PC-3 (cell line): Measurements from ENCODE around the gene CEP95. TPM values are rescaled to one million over a fixed set of nuclear protein-coding genes. Genes with fewer than 3 reads are reported as not detected.
A peak's percentile ranks its signal among the peaks of the same experiment; 100 is the strongest.

Source experiments
- ATAC-seq: fragments of 200-7000 bp; cut with Tn5 transposase; 2 replicates; pipeline ENCODE4 v1.9.1; 2020; ENCODE audit warnings: mild to moderate bottlenecking, moderate library complexity
- BruUV-seq: library from RNA; stranded (reverse); fragments of 400-500 nt; replicated peaks from 2 replicates; lab custom pipeline; 2021; lab: Mats Ljungman, UMichigan
- CTCF ChIA-PET: fragments of 300-600 bp; sonication (Branson Sonifier 250); formaldehyde crosslinking; loops from one replicate; lab custom pipeline; 2022; ENCODE audit warnings: antibody characterized with exemption; lab: Charles Lee
- POLR2A ChIA-PET: fragments of 300-600 bp; sonication (Branson Sonifier 250); formaldehyde crosslinking; loops from one replicate; lab custom pipeline; 2022; ENCODE audit warnings: antibody characterized with exemption; ENCODE audit not compliant: unreplicated experiment; lab: Charles Lee
- DNase-seq: peaks from one replicate; pipeline ENCODE4 v3.0.0-alpha.2; 2015
- H2AFZ ChIP-seq: fragments of 300-600 bp; sonication (generic); 2 replicates; pipeline ENCODE4 v1.6.0; 2016; ENCODE audit warnings: antibody characterized with exemption, low read length
- H3F3A ChIP-seq: fragments of 300-600 bp; sonication (generic); one replicate; pipeline ENCODE4 v1.6.0; 2017; ENCODE audit warnings: antibody characterized with exemption, low read length, control low read depth, mild to moderate bottlenecking; ENCODE audit not compliant: unreplicated experiment
- H3K27ac ChIP-seq: fragments of 300-600 bp; sonication (generic); 2 replicates; pipeline ENCODE4 v1.5.1; 2016; ENCODE audit warnings: mild to moderate bottlenecking, low read length
- H3K27me3 ChIP-seq: fragments of 300-600 bp; sonication (generic); 2 replicates; pipeline ENCODE4 v1.6.1; 2016; ENCODE audit warnings: low read length, mixed read lengths
- H3K36me3 ChIP-seq: fragments of 300-600 bp; sonication (generic); 2 replicates; pipeline ENCODE4 v1.6.1; 2016; ENCODE audit warnings: low read depth, mixed run types, low read length, mixed read lengths
- H3K4me1 ChIP-seq: fragments of 300-600 bp; sonication (generic); 2 replicates; pipeline ENCODE4 v1.5.1; 2016; ENCODE audit warnings: low read length; ENCODE audit not compliant: insufficient read depth
- H3K4me2 ChIP-seq: fragments of 300-600 bp; sonication (generic); 2 replicates; pipeline ENCODE4 v1.6.0; 2016; ENCODE audit warnings: low read length
- H3K4me3 ChIP-seq: fragments of 300-600 bp; sonication (generic); 2 replicates; pipeline ENCODE4 v1.5.1; 2016; ENCODE audit warnings: mild to moderate bottlenecking, low read length, mixed read lengths
- H3K79me2 ChIP-seq: fragments of 300-600 bp; sonication (generic); 2 replicates; pipeline ENCODE4 v1.6.1; 2017; ENCODE audit warnings: low read length, mixed read lengths
- H3K9ac ChIP-seq: fragments of 300-600 bp; sonication (generic); 2 replicates; pipeline ENCODE4 v1.6.0; 2016; ENCODE audit warnings: mild to moderate bottlenecking, low read length
- H3K9me2 ChIP-seq: fragments of 300-600 bp; sonication (generic); replicated peaks from 2 replicates; pipeline ENCODE4 v1.6.1; 2016; ENCODE audit warnings: mixed run types, low read length, mixed read lengths
- H3K9me3 ChIP-seq: fragments of 300-600 bp; sonication (generic); 2 replicates; pipeline ENCODE4 v1.6.1; 2016; ENCODE audit warnings: low read length, mixed read lengths
- H4K20me1 ChIP-seq: fragments of 300-600 bp; sonication (generic); 2 replicates; pipeline ENCODE4 v1.6.1; 2016; ENCODE audit warnings: low read length, mixed read lengths
- CTCF ChIP-seq: fragments of 300-600 bp; sonication (generic); conservative IDR thresholded peaks from 2 replicates; pipeline ENCODE4 v1.5.1; 2017; ENCODE audit warnings: antibody characterized with exemption, low read depth, mild to moderate bottlenecking, low read length
- EZH2 ChIP-seq: fragments of 300-600 bp; sonication (generic); IDR thresholded peaks from one replicate; pipeline ENCODE4 v1.6.1; 2017; ENCODE audit warnings: antibody characterized with exemption, mild to moderate bottlenecking, low read length; ENCODE audit not compliant: unreplicated experiment
- EZH2phosphoT487 ChIP-seq: fragments of 300-600 bp; sonication (generic); IDR thresholded peaks from 2 replicates; pipeline ENCODE4 v1.6.1; 2018; ENCODE audit warnings: mild to moderate bottlenecking, antibody characterized with exemption, low read length, borderline replicate concordance
- intact Hi-C: fragments of 100-400 bp; cut with micrococcal nuclease; formaldehyde crosslinking; loops from 2 replicates; pipeline ENCODE4 v1.9.0; 2023
- total RNA-seq: library from RNA; depleted of rRNA; stranded (reverse); fragments of >200 nt; gene quantifications from 2 replicates; pipeline ENCODE4 v1.2.3, GENCODE V29; 2014

The CEP95 gene
- total RNA-seq, 1 experiment from 2014 or later, result 32.4 TPM

- DNase-seq, result peak; percentile 99
These were observed 589 bp upstream of the CEP95 start, which contains the start of gene DDX5 for GRCh38 chr17:64506201-64506575. DDX5 (minus strand) TSS chr17:64506289; CDS start chr17:64506119, 170 bp downstream.

GRCh38 chr17:64507413-64507782 is 621 bp downstream of the CEP95 start:
- Histone ChIP-seq H3F3A (peaks cover 14% of the 10 kb centered on the region), H3K9me3 (no peaks in the 10 kb centered on the region), H3K4me3 (peak overlapping the region; percentile 86), H3K9me2 (no peaks in the 10 kb centered on the region), H3K27ac (peak overlapping the region; percentile 90), H3K27me3 (no peaks in the 10 kb centered on the region), H3K4me2 (peak overlapping the region; percentile 91), H3K36me3 (peaks cover 48% of the 10 kb centered on the region), H3K79me2 (peaks cover 77% of the 10 kb centered on the region), H3K9ac (peak overlapping the region; percentile 97), H2AFZ (peak overlapping the region; percentile 90), H3K4me1 (peaks cover 29% of the 10 kb centered on the region), H4K20me1 (peaks cover 50% of the 10 kb centered on the region)
- CTCF ChIA-PET, result no interaction called here
- ATAC-seq (peak; percentile 47), DNase-seq (peak; percentile 79)
- TF ChIP-seq EZH2 (no peak), EZH2phosphoT487 (no peak), CTCF (peak; percentile 72)
- intact Hi-C loops, result loop anchor here (1.0 to 5.0 kb wide), 2 partner anchors 140 to 230 kb away; no protein-coding TSS in a partner anchor
- POLR2A ChIA-PET, result interaction anchor here (0.9 to 2.4 kb wide), 3 partner anchors 11 to 282 kb away, joined by 3 to 50 read pairs (median 8); partner anchors contain the start of gene POLG2
- BruUV-seq, result no TSS peak

More at GRCh38 chr17:64506201-64506575, 589 bp upstream of the CEP95 start, which contains the start of gene DDX5:
- BruUV-seq, result no TSS peak
- intact Hi-C loops, result loop anchor here (1.0 to 5.0 kb wide), 2 partner anchors 9 to 141 kb away; partner anchors contain the start of gene POLG2
- peak within 1 kb of the TSS; percentile 90 for H2AFZ ChIP-seq
- H3K9me2 ChIP-seq, result no peaks in the 10 kb centered on the region
- H3K36me3 ChIP-seq, result peaks cover 56% of the 10 kb centered on the region
- peaks cover 89% of the 10 kb centered on the region for H3K79me2 ChIP-seq
- CTCF ChIA-PET, result interaction anchor here (0.5 to 0.6 kb wide), 2 partner anchors 9 to 226 kb away, joined by 3 to 6 read pairs; partner anchors contain the start of gene POLG2
- peak; percentile 72 for ATAC-seq
- H3K4me1 ChIP-seq, result peaks cover 41% of the 10 kb centered on the region
- peaks cover 62% of the 10 kb centered on the region for H4K20me1 ChIP-seq
- H3K27ac ChIP-seq, result peak within 1 kb of the TSS; percentile 90
- H3K9ac ChIP-seq, result peak within 1 kb of the TSS; percentile 97
- peak within 1 kb of the TSS; percentile 86 for H3K4me3 ChIP-seq
- no peaks in the 10 kb centered on the region for H3K27me3 ChIP-seq
- H3K4me2 ChIP-seq, result peak within 1 kb of the TSS; percentile 91
- no peak for TF ChIP-seq EZH2phosphoT487
- no peak for TF ChIP-seq CTCF
- H3K9me3 ChIP-seq, result no peaks in the 10 kb centered on the region
- peaks cover 24% of the 10 kb centered on the region for H3F3A ChIP-seq
- POLR2A ChIA-PET, result interaction anchor here (0.6 to 2.4 kb wide), 7 partner anchors 10 to 551 kb away, joined by 3 to 50 read pairs (median 3); partner anchors contain the start of gene POLG2

GRCh38 chr17:64508683-64509082 is 1.9 kb downstream of the CEP95 start:
- H3F3A ChIP-seq, result peaks cover 2% of the 10 kb centered on the region
- H2AFZ ChIP-seq, result no peak overlapping the region
- H4K20me1 ChIP-seq, result peaks cover 37% of the 10 kb centered on the region
- peaks cover 64% of the 10 kb centered on the region for H3K79me2 ChIP-seq
- peaks cover 16% of the 10 kb centered on the region for H3K4me1 ChIP-seq
- ChIA-PET CTCF (no interaction called here), POLR2A (no interaction called here)
- peak overlapping the region; percentile 86 for H3K4me3 ChIP-seq
- intact Hi-C loops, result loop anchor here (5.0 kb wide), 1 partner anchor 139 kb away; no protein-coding TSS in a partner anchor
- peak overlapping the region; percentile 97 for H3K9ac ChIP-seq
- ATAC-seq (no peak), DNase-seq (no peak)
- no peaks in the 10 kb centered on the region for H3K27me3 ChIP-seq
- H3K9me3 ChIP-seq, result no peaks in the 10 kb centered on the region
- peaks cover 35% of the 10 kb centered on the region for H3K36me3 ChIP-seq
- H3K9me2 ChIP-seq, result no peaks in the 10 kb centered on the region
- peak overlapping the region; percentile 91 for H3K4me2 ChIP-seq
- no peak for TF ChIP-seq EZH2
- no peak for TF ChIP-seq CTCF
- TF ChIP-seq EZH2phosphoT487, result no peak
- no TSS peak for BruUV-seq
- no peak overlapping the region for H3K27ac ChIP-seq
